ENCODE measurements around the gene PTAFR. TPM values are rescaled to one million over a fixed set of nuclear protein-coding genes. Genes with fewer than 3 reads are reported as not detected.

PTAFR gene
- total RNA-seq, 4 donors from 2014 or later, result 2.7 to 10.2 (median 6.8) TPM

GRCh38 chr1:28160782-28161266 is 15.7 kb downstream of the PTAFR start:
- intact Hi-C loops (cut with DNase I; ENCODE audit: low total_unique reads), result no loop called here
- no peak for TF ChIP-seq POLR2A (IDR thresholded peaks at IDR 0.05)
- TF ChIP-seq, protein P1, sequence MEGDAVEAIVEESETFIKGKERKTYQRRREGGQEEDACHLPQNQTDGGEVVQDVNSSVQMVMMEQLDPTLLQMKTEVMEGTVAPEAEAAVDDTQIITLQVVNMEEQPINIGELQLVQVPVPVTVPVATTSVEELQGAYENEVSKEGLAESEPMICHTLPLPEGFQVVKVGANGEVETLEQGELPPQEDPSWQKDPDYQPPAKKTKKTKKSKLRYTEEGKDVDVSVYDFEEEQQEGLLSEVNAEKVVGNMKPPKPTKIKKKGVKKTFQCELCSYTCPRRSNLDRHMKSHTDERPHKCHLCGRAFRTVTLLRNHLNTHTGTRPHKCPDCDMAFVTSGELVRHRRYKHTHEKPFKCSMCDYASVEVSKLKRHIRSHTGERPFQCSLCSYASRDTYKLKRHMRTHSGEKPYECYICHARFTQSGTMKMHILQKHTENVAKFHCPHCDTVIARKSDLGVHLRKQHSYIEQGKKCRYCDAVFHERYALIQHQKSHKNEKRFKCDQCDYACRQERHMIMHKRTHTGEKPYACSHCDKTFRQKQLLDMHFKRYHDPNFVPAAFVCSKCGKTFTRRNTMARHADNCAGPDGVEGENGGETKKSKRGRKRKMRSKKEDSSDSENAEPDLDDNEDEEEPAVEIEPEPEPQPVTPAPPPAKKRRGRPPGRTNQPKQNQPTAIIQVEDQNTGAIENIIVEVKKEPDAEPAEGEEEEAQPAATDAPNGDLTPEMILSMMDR (IDR thresholded peaks at IDR 0.05), result no peak
- no peak overlapping the region for H3K4me3 ChIP-seq (ENCODE audit: low read depth, poor library complexity, severe bottlenecking)
- no peak for DNase-seq (ENCODE audit: low spot score in 2 of 2)
- WGBS, 2 donors, result 72 to 79% methylated on average over 5 of the region's 5 CpGs

DNA sequence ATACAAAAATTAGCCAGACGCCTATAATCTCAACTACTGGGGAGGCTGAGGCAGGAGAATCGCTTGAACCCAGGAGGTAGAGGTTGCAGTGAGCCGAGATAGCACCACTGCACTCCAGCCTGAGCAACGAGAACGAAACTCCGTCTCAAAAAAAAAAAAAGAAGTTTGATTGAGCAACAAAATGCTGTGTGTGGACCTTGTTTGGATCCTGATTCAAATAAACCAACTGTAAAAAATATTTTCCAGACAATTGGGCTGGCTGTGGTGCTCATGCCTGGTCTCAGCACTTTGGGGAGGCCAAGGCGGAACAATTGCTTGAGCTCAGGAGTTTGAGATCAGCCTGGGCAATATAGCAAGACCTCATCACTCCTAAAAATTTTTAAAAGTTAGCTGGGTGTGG is 16.8 kb downstream of the PTAFR start:
- no peak for TF ChIP-seq POLR2A (IDR thresholded peaks at IDR 0.05)
- TF ChIP-seq, protein P1 (IDR thresholded peaks at IDR 0.05), result no peak
- no peak for DNase-seq (ENCODE audit: low spot score in 2 of 2)
- intact Hi-C loops (cut with DNase I; ENCODE audit: low total_unique reads), result no loop called here
- no peak overlapping the region for H3K4me3 ChIP-seq (ENCODE audit: low read depth, poor library complexity, severe bottlenecking)
- WGBS, 2 donors, result 89 to 92% methylated on average over 7 of the region's 7 CpGs

DNA sequence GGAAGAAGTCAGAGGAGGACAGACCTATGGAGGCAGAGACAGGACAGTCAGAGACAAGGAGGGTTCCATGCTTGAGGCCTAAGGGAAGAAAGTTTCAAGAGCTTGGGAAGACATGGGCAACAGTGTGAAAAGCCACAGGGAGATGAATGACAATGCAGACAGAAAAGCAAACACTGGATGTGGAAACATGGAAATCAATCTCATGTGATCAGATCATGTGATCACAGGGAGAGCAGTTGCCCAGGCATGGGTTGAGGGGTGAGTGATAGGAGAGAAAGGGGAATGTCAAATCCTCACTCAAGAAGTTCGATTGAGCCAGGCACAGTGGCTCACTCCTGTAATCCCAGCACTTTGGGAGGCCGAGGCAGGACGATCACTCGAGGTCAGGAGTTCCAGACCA is 17.2 kb downstream of the PTAFR start:
- no peak overlapping the region for H3K4me3 ChIP-seq (ENCODE audit: low read depth, poor library complexity, severe bottlenecking)
- 91 to 93% methylated on average over 4 of the region's 4 CpGs for WGBS, 2 donors
- intact Hi-C loops (cut with DNase I; ENCODE audit: low total_unique reads), result no loop called here
- DNase-seq (ENCODE audit: low spot score in 2 of 2), result no peak
- TF ChIP-seq, protein P1 (IDR thresholded peaks at IDR 0.05), result no peak
- no peak for TF ChIP-seq POLR2A (IDR thresholded peaks at IDR 0.05)

- intact Hi-C loops (cut with DNase I; ENCODE audit: low total_unique reads), result no loop called here
- H3K4me3 ChIP-seq (ENCODE audit: low read depth, poor library complexity, severe bottlenecking), result no peak overlapping the region
- no peak for TF ChIP-seq POLR2A (IDR thresholded peaks at IDR 0.05)
- TF ChIP-seq, protein P1 (IDR thresholded peaks at IDR 0.05), result no peak
- 64 to 74% methylated on average over 8 of the region's 8 CpGs for WGBS, 2 donors
- no peak for DNase-seq (ENCODE audit: low spot score in 2 of 2)
Observed at GRCh38 chr1:28157894-28158293, 18.6 kb downstream of the PTAFR start.

DNA sequence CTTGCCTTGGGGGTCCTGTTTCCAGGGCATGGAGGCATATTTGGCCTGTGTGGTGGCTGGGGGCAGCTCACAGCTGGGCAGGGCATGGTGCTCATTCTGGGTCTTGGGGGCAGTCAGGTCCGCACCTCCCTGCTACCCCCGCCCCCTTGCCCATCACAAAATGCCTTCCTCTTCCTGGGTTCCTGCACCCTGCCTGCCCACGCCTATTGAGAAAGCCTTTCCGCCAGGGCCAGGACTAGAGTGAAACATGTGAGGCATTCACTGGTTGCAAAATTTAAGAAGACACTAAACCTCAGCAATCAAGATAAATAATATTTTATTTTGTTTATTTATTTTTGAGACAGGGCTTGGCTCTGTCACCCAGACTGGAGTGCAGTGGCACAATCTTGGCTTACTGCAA is 19.7 kb downstream of the PTAFR start:
- 79 to 92% methylated on average over 4 of the region's 4 CpGs for WGBS, 2 donors
- no peak for DNase-seq (ENCODE audit: low spot score in 2 of 2)
- TF ChIP-seq, protein P1 (IDR thresholded peaks at IDR 0.05), result no peak
- H3K4me3 ChIP-seq (ENCODE audit: low read depth, poor library complexity, severe bottlenecking), result no peak overlapping the region
- intact Hi-C loops (cut with DNase I; ENCODE audit: low total_unique reads), result no loop called here

DNA sequence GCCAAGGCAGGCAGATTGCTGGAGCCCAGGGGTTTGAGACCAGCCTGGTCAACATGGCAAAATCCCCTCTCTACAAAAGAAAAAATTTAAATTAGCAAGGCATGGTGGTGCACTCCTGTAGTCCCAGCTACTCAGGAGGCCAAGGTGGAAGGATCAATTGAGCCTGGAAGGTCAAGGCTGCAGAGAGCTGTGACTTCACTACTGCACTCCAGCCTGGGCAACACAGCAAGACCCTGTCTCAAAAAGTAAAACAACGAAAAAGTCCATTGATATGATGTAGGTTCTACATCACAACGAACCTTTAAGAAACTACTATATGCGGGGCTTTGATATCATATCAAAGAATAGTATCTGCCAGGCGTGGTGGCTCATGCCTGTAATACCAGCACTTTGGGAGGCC is 20.9 kb downstream of the PTAFR start:
- no peak for DNase-seq (ENCODE audit: low spot score in 2 of 2)
- intact Hi-C loops (cut with DNase I; ENCODE audit: low total_unique reads), result no loop called here
- no peak for TF ChIP-seq POLR2A (IDR thresholded peaks at IDR 0.05)
- TF ChIP-seq, protein P1 (IDR thresholded peaks at IDR 0.05), result no peak

More for the DNA sequence above, 20.9 kb downstream of the PTAFR start:
- 95 to 97% methylated on average over 4 of the region's 4 CpGs for WGBS, 2 donors
- no peak overlapping the region for H3K4me3 ChIP-seq (ENCODE audit: low read depth, poor library complexity, severe bottlenecking)

Data from lower leg skin (tissue), 4 donors.